Cardiac muscle cell (in vitro differentiated cells and primary cell): ENCODE data around the gene TMCC2. TPM values are rescaled to one million over a fixed set of nuclear protein-coding genes. Genes with fewer than 3 reads are reported as not detected.
"Not testable (repeated sequence)": the region's sequence is repeated elsewhere in the genome, so short reads cannot be mapped to it uniquely, and the experiment has no call there.

Experiments
- DNase-seq, 2 donors: peaks; one replicate each; pipeline versions ENCODE4 v3.0.0 to v3.0.0-alpha.2; 2010 to 2017; ENCODE audit warnings: low read depth in 1 of 2, low spot score in 1 of 2
- H3K27ac ChIP-seq: fragments of 200-600 bp; sonication (generic); 2 replicates; pipeline ENCODE4 v1.5.1; 2016
- H3K27me3 ChIP-seq: fragments of 200-600 bp; sonication (generic); 2 replicates; pipeline ENCODE4 v1.6.0; 2016; ENCODE audit warnings: control low read depth
- H3K36me3 ChIP-seq: fragments of 200-600 bp; sonication (generic); 2 replicates; pipeline ENCODE4 v1.5.1; 2016; ENCODE audit warnings: control low read depth
- H3K4me1 ChIP-seq: fragments of 200-600 bp; sonication (generic); 2 replicates; pipeline ENCODE4 v1.8.1; 2017; ENCODE audit warnings: low read depth, mild to moderate bottlenecking, mixed run types
- H3K4me3 ChIP-seq: fragments of 200-600 bp; sonication (generic); 2 replicates; pipeline ENCODE4 v1.5.1; 2016; ENCODE audit warnings: mild to moderate bottlenecking
- H3K9me3 ChIP-seq: fragments of 200-600 bp; sonication (generic); 2 replicates; pipeline ENCODE4 v1.5.1; 2017; ENCODE audit warnings: low read depth, mild to moderate bottlenecking, control low read depth
- CTCF ChIP-seq: IDR thresholded peaks from 2 replicates; pipeline ENCODE4 v1.5.1; 2012; ENCODE audit warnings: low read depth, mild to moderate bottlenecking, low read length
- polyA plus RNA-seq: library from polyadenylated mRNA; unstranded; fragments of >200 nt; fragmentation: Nextera tagmentation; extraction: Ambion mirVana; gene quantifications from 2 replicates; pipeline ENCODE4 v1.2.1, GENCODE V29; 2016
- total RNA-seq: library from RNA; depleted of rRNA; stranded (reverse); fragments of >200 nt; gene quantifications from 2 replicates; pipeline ENCODE4 v1.2.3, GENCODE V29; 2016

The TMCC2 gene
- total and polyA plus RNA-seq, 2 experiments from 2014 or later = 6.3 to 10.9 TPM

GRCh38 chr1:205230982-205231381 lies 3.2 kb downstream of the TMCC2 start:
- no peaks in the 10 kb centered on the region for H3K9me3 ChIP-seq
- H3K36me3 ChIP-seq = no peaks in the 10 kb centered on the region
- H3K27me3 ChIP-seq = peaks cover 21% of the 10 kb centered on the region
- no peaks in the 10 kb centered on the region for H3K4me1 ChIP-seq
- no peak for DNase-seq
- no peak overlapping the region for H3K27ac ChIP-seq
- no peak overlapping the region for H3K4me3 ChIP-seq
- TF ChIP-seq CTCF = no peak

- DNase-seq = no peak
- Histone ChIP-seq H3K9me3 (no peaks in the 10 kb centered on the region), H3K27ac (no peak overlapping the region), H3K4me1 (no peaks in the 10 kb centered on the region), H3K36me3 (no peaks in the 10 kb centered on the region), H3K27me3 (peaks cover 23% of the 10 kb centered on the region), H3K4me3 (no peak overlapping the region)
- TF ChIP-seq CTCF = no peak
Measured at GRCh38 chr1:205232127-205232820, 4.5 kb downstream of the TMCC2 start.

- no peaks in the 10 kb centered on the region for H3K9me3 ChIP-seq
- TF ChIP-seq CTCF = no peak
- H3K27ac ChIP-seq = no peak overlapping the region
- H3K4me1 ChIP-seq = no peaks in the 10 kb centered on the region
- DNase-seq = no peak
- peaks cover 25% of the 10 kb centered on the region for H3K27me3 ChIP-seq
- no peak overlapping the region for H3K4me3 ChIP-seq
- H3K36me3 ChIP-seq = no peaks in the 10 kb centered on the region
Measured at GRCh38 chr1:205232945-205233397, 5.2 kb downstream of the TMCC2 start.

- H3K27ac ChIP-seq, DNase-seq, H3K9me3 ChIP-seq, H3K4me1 ChIP-seq, H3K4me3 ChIP-seq, H3K36me3 ChIP-seq: not testable (repeated sequence)
- peaks cover 19% of the 10 kb centered on the region for H3K27me3 ChIP-seq
Measured at GRCh38 chr1:205233986-205234385, 6.2 kb downstream of the TMCC2 start.

- TF ChIP-seq CTCF = no peak
- no peak for DNase-seq
- Histone ChIP-seq H3K9me3 (no peaks in the 10 kb centered on the region), H3K36me3 (no peaks in the 10 kb centered on the region), H3K4me1 (no peaks in the 10 kb centered on the region), H3K27me3 (peaks cover 9% of the 10 kb centered on the region), H3K27ac (no peak overlapping the region), H3K4me3 (no peak overlapping the region)
Measured at GRCh38 chr1:205235951-205236350, 8.2 kb downstream of the TMCC2 start.

- H3K27ac ChIP-seq = no peak overlapping the region
- no peaks in the 10 kb centered on the region for H3K36me3 ChIP-seq
- no peak overlapping the region for H3K4me3 ChIP-seq
- TF ChIP-seq CTCF = no peak
- no peaks in the 10 kb centered on the region for H3K9me3 ChIP-seq
- no peaks in the 10 kb centered on the region for H3K4me1 ChIP-seq
- peaks cover 9% of the 10 kb centered on the region for H3K27me3 ChIP-seq
- no peak for DNase-seq
Measured at GRCh38 chr1:205236526-205236925, 8.8 kb downstream of the TMCC2 start.
